Thymus (tissue), 11 donors: ENCODE data around the gene WASL. TPM values are rescaled to one million over a fixed set of nuclear protein-coding genes. Genes with fewer than 3 reads are reported as not detected.

Experiments
- DNase-seq, 9 donors: peaks; one replicate each; pipeline ENCODE4 v3.0.0-alpha.2; 2013; ENCODE audit warnings: low spot score in 9 of 9, low read depth in 6 of 9, missing footprints in 1 of 9
- H3K27ac ChIP-seq, 2 donors: one replicate each; pipeline ENCODE4 v1.5.1; 2013; ENCODE audit warnings: control low read depth in 1 of 2, low read depth in 1 of 2, low read length in 1 of 2, mild to moderate bottlenecking in 1 of 2, moderate library complexity in 1 of 2
- H3K27me3 ChIP-seq, 2 donors: one replicate each; pipeline ENCODE4 v1.5.1; 2013; ENCODE audit warnings: low read length in 1 of 2; ENCODE audit not compliant: control insufficient read depth in 2 of 2, insufficient read depth in 1 of 2
- H3K36me3 ChIP-seq, 2 donors: one replicate each; pipeline ENCODE4 v1.5.1; 2013; ENCODE audit warnings: low read length in 1 of 2, mild to moderate bottlenecking in 1 of 2, moderate library complexity in 1 of 2; ENCODE audit not compliant: control insufficient read depth in 2 of 2, insufficient read depth in 2 of 2
- H3K4me1 ChIP-seq, 2 donors: one replicate each; pipeline ENCODE4 v1.5.1; 2013; ENCODE audit warnings: low read length in 2 of 2; ENCODE audit not compliant: control insufficient read depth in 2 of 2, insufficient read depth in 2 of 2
- H3K4me3 ChIP-seq, 2 donors: one replicate each; pipeline ENCODE4 v1.5.1; 2013; ENCODE audit warnings: low read length in 2 of 2, control low read depth in 1 of 2, mild to moderate bottlenecking in 1 of 2
- H3K9me3 ChIP-seq, 2 donors: one replicate each; pipeline ENCODE4 v1.5.1; 2013; ENCODE audit warnings: low read length in 1 of 2, mild to moderate bottlenecking in 1 of 2; ENCODE audit not compliant: control insufficient read depth in 2 of 2, insufficient read depth in 1 of 2
- WGBS: extraction: QIAGEN DNeasy Blood & Tissue Kit; methylation state at CpG from one replicate; pipeline ENCODE4 v1.1.7; 2013; 5-methylcytosine and 5-hydroxymethylcytosine counted together
- polyA plus RNA-seq: library from polyadenylated mRNA; stranded (reverse); fragments of 200-250 nt; gene quantifications from one replicate; pipeline ENCODE4 v1.2.3, GENCODE V29; 2013
- total RNA-seq: library from RNA; stranded (reverse); fragments of 120-200 nt; gene quantifications from one replicate; pipeline ENCODE4 v1.2.4, GENCODE V29; 2013
- donor health status: healthy.

The WASL gene
- total and polyA plus RNA-seq, 2 donors, result 3.6 to 17.8 TPM

- H3K27ac ChIP-seq, result no peak overlapping the region
- no peak overlapping the region for H3K4me3 ChIP-seq
- WGBS, result 97% methylated on average over 3 of the region's 3 CpGs
Measured at GRCh38 chr7:123680580-123680979, 68.2 kb downstream of the WASL start.

GRCh38 chr7:123679614-123680013 lies 69.2 kb downstream of the WASL start:
- no peak for DNase-seq
- Histone ChIP-seq H3K36me3 (peaks cover 3 to 15% of the 10 kb centered on the region in 2 donors), H3K4me1 (no peaks in the 10 kb centered on the region), H3K9me3 (no peaks in the 10 kb centered on the region), H3K27me3 (no peaks in the 10 kb centered on the region), H3K4me3 (no peak overlapping the region), H3K27ac (no peak overlapping the region)
- 96% methylated on average over 3 of the region's 3 CpGs for WGBS

More at GRCh38 chr7:123680580-123680979, 68.2 kb downstream of the WASL start:
- H3K9me3 ChIP-seq, result no peaks in the 10 kb centered on the region
- no peak for DNase-seq
- H3K4me1 ChIP-seq, result no peaks in the 10 kb centered on the region
- peaks cover 3 to 23% of the 10 kb centered on the region in 2 donors for H3K36me3 ChIP-seq
- no peaks in the 10 kb centered on the region for H3K27me3 ChIP-seq

GRCh38 chr7:123677061-123677715 lies 71.6 kb downstream of the WASL start:
- no peak overlapping the region for H3K4me3 ChIP-seq
- H3K36me3 ChIP-seq, result peaks cover 3 to 15% of the 10 kb centered on the region in 2 donors
- no peak for DNase-seq
- H3K27me3 ChIP-seq, result no peaks in the 10 kb centered on the region
- 91% methylated on average over 2 of the region's 2 CpGs for WGBS
- H3K4me1 ChIP-seq, result no peaks in the 10 kb centered on the region
- no peak overlapping the region for H3K27ac ChIP-seq
- H3K9me3 ChIP-seq, result no peaks in the 10 kb centered on the region

GRCh38 chr7:123675181-123675473 lies 73.7 kb downstream of the WASL start:
- Histone ChIP-seq H3K4me3 (no peak overlapping the region), H3K27ac (no peak overlapping the region), H3K4me1 (no peaks in the 10 kb centered on the region), H3K36me3 (peaks cover 0 to 3% of the 10 kb centered on the region in 2 donors), H3K27me3 (no peaks in the 10 kb centered on the region), H3K9me3 (no peaks in the 10 kb centered on the region)
- DNase-seq, result no peak

- DNase-seq, result no peak
- Histone ChIP-seq H3K27me3 (no peaks in the 10 kb centered on the region), H3K36me3 (no peaks in the 10 kb centered on the region), H3K4me3 (no peak overlapping the region), H3K27ac (no peak overlapping the region), H3K4me1 (no peaks in the 10 kb centered on the region), H3K9me3 (no peaks in the 10 kb centered on the region)
- WGBS, result 88% methylated on average over 2 of the region's 2 CpGs
Measured at GRCh38 chr7:123674399-123675180, 74.2 kb downstream of the WASL start.

- H3K9me3 ChIP-seq, result no peaks in the 10 kb centered on the region
- H3K4me1 ChIP-seq, result no peaks in the 10 kb centered on the region
- H3K27ac ChIP-seq, result no peak overlapping the region
- DNase-seq, result no peak
- H3K4me3 ChIP-seq, result no peak overlapping the region
- no peaks in the 10 kb centered on the region for H3K36me3 ChIP-seq
- no peaks in the 10 kb centered on the region for H3K27me3 ChIP-seq
- 96% methylated on average over 3 of the region's 3 CpGs for WGBS
Measured at GRCh38 chr7:123673752-123674398, 74.9 kb downstream of the WASL start.

- Histone ChIP-seq H3K27ac (no peak overlapping the region), H3K4me3 (no peak overlapping the region), H3K27me3 (no peaks in the 10 kb centered on the region), H3K36me3 (no peaks in the 10 kb centered on the region), H3K4me1 (no peaks in the 10 kb centered on the region), H3K9me3 (no peaks in the 10 kb centered on the region)
- no peak for DNase-seq
- WGBS, result 98% methylated on average over 5 of the region's 5 CpGs
Measured at GRCh38 chr7:123673137-123673732, 75.6 kb downstream of the WASL start.

- no peaks in the 10 kb centered on the region for H3K4me1 ChIP-seq
- no peak overlapping the region for H3K27ac ChIP-seq
- no peaks in the 10 kb centered on the region for H3K36me3 ChIP-seq
- DNase-seq, result no peak
- no peaks in the 10 kb centered on the region for H3K9me3 ChIP-seq
- WGBS, result 98% methylated on average over 7 of the region's 7 CpGs
- H3K27me3 ChIP-seq, result no peaks in the 10 kb centered on the region
- H3K4me3 ChIP-seq, result no peak overlapping the region
Measured at GRCh38 chr7:123669485-123669884, 79.3 kb downstream of the WASL start.

- no peaks in the 10 kb centered on the region for H3K36me3 ChIP-seq
- H3K27me3 ChIP-seq, result peaks cover 0 to 2% of the 10 kb centered on the region in 2 donors
- no peaks in the 10 kb centered on the region for H3K9me3 ChIP-seq
- no peaks in the 10 kb centered on the region for H3K4me1 ChIP-seq
- DNase-seq, result no peak
- no peak overlapping the region for H3K4me3 ChIP-seq
- WGBS, result 88% methylated on average over 1 of the region's 1 CpG
- no peak overlapping the region for H3K27ac ChIP-seq
Measured at GRCh38 chr7:123666492-123666891, 82.3 kb downstream of the WASL start.
